ENCODE data around the gene GNPTAB. TPM values are rescaled to one million over a fixed set of nuclear protein-coding genes. Genes with fewer than 3 reads are reported as not detected.

The GNPTAB gene
- total RNA-seq, 1 experiment from 2014 or later: 40.8 TPM

DNA sequence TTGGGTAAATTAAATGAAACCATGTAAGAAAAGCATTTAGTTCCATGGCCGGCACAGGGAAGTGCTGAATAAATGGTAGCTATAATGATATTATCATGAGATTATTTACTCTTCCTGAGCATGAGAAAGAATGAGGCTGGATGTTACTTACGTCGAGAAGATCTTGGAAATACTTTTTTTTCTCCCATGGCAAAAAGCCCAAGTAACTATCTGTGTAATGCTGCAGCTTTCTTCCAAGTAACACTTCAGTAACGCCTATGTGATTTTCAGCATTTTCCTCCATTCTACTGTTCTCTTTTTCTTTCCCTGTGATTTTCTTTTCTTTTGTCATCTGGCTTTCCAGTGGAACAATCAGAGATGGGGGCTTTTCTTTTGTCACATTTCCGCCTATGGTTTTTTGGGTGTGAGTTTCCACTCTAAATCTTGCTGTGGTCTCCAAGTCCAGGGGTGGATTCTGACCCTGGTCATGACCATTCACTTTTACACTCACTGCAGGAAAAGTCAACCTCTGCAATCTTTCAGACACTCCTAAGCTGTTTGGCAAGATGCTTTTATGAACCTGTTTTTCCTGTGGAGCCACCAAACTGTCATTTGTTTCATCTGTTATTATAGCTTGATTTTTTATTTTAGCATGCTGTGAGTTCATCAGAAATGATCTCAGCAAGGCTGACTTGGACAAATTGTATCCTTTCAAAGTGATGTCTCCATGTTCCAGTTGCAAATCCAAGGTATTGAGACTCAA, 66.5 kb downstream of the GNPTAB start:
- intact Hi-C loops (cut with micrococcal nuclease; ENCODE audit: unreplicated experiment): no loop called here
- CTCF ChIA-PET: no interaction called here
- POLR2A ChIA-PET: no interaction called here
- no peaks in the 10 kb centered on the region for H3K9me3 ChIP-seq (ENCODE audit: control insufficient read depth, insufficient read depth, low read depth, low read length)
- no peaks in the 10 kb centered on the region for H3K4me1 ChIP-seq (ENCODE audit: control insufficient read depth, insufficient read depth, low read length)
- BruUV-seq (replicated peaks): TSS peak; percentile 82
- no peaks in the 10 kb centered on the region for H3K27me3 ChIP-seq (ENCODE audit: control insufficient read depth, insufficient read depth, low read length)
- H3K27ac ChIP-seq (ENCODE audit: low read length): no peak overlapping the region
- no peak overlapping the region for H3K4me3 ChIP-seq (ENCODE audit: low read depth in 2 of 2, low read length in 2 of 2)
- 0 out of 2 replicates have a peak, but pooled peaks cover 4% of the 10 kb centered on the region for H3K36me3 ChIP-seq (ENCODE audit: control insufficient read depth, insufficient read depth, low read length)
- DNase-seq (ENCODE audit: low read depth, low spot score) (no peak), ATAC-seq (no peak)
- TF ChIP-seq, protein P1, sequence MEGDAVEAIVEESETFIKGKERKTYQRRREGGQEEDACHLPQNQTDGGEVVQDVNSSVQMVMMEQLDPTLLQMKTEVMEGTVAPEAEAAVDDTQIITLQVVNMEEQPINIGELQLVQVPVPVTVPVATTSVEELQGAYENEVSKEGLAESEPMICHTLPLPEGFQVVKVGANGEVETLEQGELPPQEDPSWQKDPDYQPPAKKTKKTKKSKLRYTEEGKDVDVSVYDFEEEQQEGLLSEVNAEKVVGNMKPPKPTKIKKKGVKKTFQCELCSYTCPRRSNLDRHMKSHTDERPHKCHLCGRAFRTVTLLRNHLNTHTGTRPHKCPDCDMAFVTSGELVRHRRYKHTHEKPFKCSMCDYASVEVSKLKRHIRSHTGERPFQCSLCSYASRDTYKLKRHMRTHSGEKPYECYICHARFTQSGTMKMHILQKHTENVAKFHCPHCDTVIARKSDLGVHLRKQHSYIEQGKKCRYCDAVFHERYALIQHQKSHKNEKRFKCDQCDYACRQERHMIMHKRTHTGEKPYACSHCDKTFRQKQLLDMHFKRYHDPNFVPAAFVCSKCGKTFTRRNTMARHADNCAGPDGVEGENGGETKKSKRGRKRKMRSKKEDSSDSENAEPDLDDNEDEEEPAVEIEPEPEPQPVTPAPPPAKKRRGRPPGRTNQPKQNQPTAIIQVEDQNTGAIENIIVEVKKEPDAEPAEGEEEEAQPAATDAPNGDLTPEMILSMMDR (IDR thresholded peaks at IDR 0.05): no peak
- TF ChIP-seq TCF7L2 (IDR thresholded peaks at IDR 0.05; ENCODE audit: low read depth, low read length): no peak
- TF ChIP-seq, protein P2, sequence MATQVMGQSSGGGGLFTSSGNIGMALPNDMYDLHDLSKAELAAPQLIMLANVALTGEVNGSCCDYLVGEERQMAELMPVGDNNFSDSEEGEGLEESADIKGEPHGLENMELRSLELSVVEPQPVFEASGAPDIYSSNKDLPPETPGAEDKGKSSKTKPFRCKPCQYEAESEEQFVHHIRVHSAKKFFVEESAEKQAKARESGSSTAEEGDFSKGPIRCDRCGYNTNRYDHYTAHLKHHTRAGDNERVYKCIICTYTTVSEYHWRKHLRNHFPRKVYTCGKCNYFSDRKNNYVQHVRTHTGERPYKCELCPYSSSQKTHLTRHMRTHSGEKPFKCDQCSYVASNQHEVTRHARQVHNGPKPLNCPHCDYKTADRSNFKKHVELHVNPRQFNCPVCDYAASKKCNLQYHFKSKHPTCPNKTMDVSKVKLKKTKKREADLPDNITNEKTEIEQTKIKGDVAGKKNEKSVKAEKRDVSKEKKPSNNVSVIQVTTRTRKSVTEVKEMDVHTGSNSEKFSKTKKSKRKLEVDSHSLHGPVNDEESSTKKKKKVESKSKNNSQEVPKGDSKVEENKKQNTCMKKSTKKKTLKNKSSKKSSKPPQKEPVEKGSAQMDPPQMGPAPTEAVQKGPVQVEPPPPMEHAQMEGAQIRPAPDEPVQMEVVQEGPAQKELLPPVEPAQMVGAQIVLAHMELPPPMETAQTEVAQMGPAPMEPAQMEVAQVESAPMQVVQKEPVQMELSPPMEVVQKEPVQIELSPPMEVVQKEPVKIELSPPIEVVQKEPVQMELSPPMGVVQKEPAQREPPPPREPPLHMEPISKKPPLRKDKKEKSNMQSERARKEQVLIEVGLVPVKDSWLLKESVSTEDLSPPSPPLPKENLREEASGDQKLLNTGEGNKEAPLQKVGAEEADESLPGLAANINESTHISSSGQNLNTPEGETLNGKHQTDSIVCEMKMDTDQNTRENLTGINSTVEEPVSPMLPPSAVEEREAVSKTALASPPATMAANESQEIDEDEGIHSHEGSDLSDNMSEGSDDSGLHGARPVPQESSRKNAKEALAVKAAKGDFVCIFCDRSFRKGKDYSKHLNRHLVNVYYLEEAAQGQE (IDR thresholded peaks at IDR 0.05; ENCODE audit: insufficient read depth in 1 of 2, low read depth in 2 of 2, low read length in 1 of 2): no peak
- TF ChIP-seq SIN3A (IDR thresholded peaks at IDR 0.05; ENCODE audit: borderline replicate concordance, insufficient read depth, low read depth, low read length): no peak
- no peak for TF ChIP-seq POLR2AphosphoS5 (IDR thresholded peaks at IDR 0.05; ENCODE audit: low read depth, low read length)
- in situ Hi-C loops (cut with HindIII; ENCODE audit: low pct_unique_long_range_greater_than_20kb, low sequenced_read_pairs): no loop called here

DNA sequence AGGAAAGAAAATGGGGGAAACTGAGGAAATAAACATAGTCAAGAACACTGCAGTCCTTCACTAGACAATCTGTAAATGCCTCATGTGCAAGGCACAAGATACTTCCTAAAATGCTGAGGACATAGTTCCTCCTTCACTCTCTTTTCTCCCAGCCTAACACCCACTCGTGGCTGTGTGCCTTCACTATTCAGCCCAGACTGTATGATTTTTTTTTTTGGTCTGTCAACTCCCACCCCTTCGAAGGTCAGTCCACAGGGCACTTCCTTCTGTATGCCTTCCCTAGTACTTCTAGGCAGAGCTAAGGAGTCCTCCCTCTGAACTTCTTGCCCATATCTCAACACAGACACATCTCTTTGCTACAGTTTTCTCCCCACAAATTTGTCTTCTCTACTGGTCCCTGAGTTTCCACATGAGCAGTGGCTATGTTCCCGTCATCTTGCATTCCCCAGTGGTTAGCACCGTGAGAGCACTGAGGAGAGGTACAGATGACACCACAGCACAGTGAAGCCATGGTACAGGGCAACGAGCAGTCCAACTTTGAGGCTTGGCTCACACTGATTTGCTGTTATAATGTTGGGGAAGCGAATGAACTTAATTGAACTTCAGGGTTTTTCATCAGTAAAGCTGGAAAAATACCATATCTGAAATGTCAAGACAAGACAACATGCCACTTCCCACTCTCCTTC, 67.4 kb downstream of the GNPTAB start:
- intact Hi-C loops (cut with micrococcal nuclease; ENCODE audit: unreplicated experiment): no loop called here
- Histone ChIP-seq H3K9me3 (ENCODE audit: control insufficient read depth, insufficient read depth, low read depth, low read length) (no peaks in the 10 kb centered on the region), H3K4me3 (ENCODE audit: low read depth in 2 of 2, low read length in 2 of 2) (no peak overlapping the region), H3K27ac (ENCODE audit: low read length) (no peak overlapping the region), H3K36me3 (ENCODE audit: control insufficient read depth, insufficient read depth, low read length) (0 out of 2 replicates have a peak, but pooled peaks cover 4% of the 10 kb centered on the region), H3K27me3 (ENCODE audit: control insufficient read depth, insufficient read depth, low read length) (no peaks in the 10 kb centered on the region), H3K4me1 (ENCODE audit: control insufficient read depth, insufficient read depth, low read length) (no peaks in the 10 kb centered on the region)
- ChIA-PET CTCF (no interaction called here), POLR2A (no interaction called here)
- DNase-seq (ENCODE audit: low read depth, low spot score) (no peak), ATAC-seq (no peak)
- no peak for TF ChIP-seq TCF7L2 (IDR thresholded peaks at IDR 0.05; ENCODE audit: low read depth, low read length)
- TF ChIP-seq, protein P1 (IDR thresholded peaks at IDR 0.05): no peak
- in situ Hi-C loops (cut with HindIII; ENCODE audit: low pct_unique_long_range_greater_than_20kb, low sequenced_read_pairs): no loop called here
- no TSS peak for BruUV-seq (replicated peaks)

Data from Panc1 (cell line).